ENCODE results near the gene MYO15A.
"Not testable (repeated sequence)": the region's sequence is repeated elsewhere in the genome, so short reads cannot be mapped to it uniquely, and the experiment has no call there.

Gene MYO15A

GRCh38 chr17:18191967-18192366 lies 83.4 kb downstream of the MYO15A start:
- no peak for DNase-seq
- H3K27me3 Mint-ChIP-seq: no peaks in the 10 kb centered on the region
- ATAC-seq: no peak
- H3K4me1 Mint-ChIP-seq: peaks cover 80% of the 10 kb centered on the region
- no peak overlapping the region for H3K4me3 Mint-ChIP-seq
- no peaks in the 10 kb centered on the region for H3K9me3 Mint-ChIP-seq
- H3K27ac Mint-ChIP-seq: peak overlapping the region in 1 of 2 donors; percentile 12

GRCh38 chr17:18194394-18194793 lies 85.8 kb downstream of the MYO15A start:
- Mint-ChIP-seq H3K27ac (peak overlapping the region; percentile 19), H3K4me1 (peaks cover 84% of the 10 kb centered on the region), H3K27me3 (no peaks in the 10 kb centered on the region)

GRCh38 chr17:18194804-18195203 lies 86.2 kb downstream of the MYO15A start:
- ATAC-seq (no peak), DNase-seq (no peak)
- H3K27ac Mint-ChIP-seq: peak overlapping the region in 1 of 2 donors; percentile 19
- H3K9me3 Mint-ChIP-seq: no peaks in the 10 kb centered on the region
- no peak overlapping the region for H3K4me3 Mint-ChIP-seq
- peaks cover 84% of the 10 kb centered on the region for H3K4me1 Mint-ChIP-seq
- H3K27me3 Mint-ChIP-seq: no peaks in the 10 kb centered on the region

More at GRCh38 chr17:18194394-18194793, 85.8 kb downstream of the MYO15A start:
- H3K4me3 Mint-ChIP-seq: no peak overlapping the region
- DNase-seq: no peak
- ATAC-seq: no peak
- no peaks in the 10 kb centered on the region for H3K9me3 Mint-ChIP-seq

GRCh38 chr17:18195246-18195645 lies 86.7 kb downstream of the MYO15A start:
- Mint-ChIP-seq H3K4me3 (no peak overlapping the region), H3K27me3 (no peaks in the 10 kb centered on the region), H3K4me1 (peaks cover 82% of the 10 kb centered on the region), H3K9me3 (no peaks in the 10 kb centered on the region), H3K27ac (peak overlapping the region in 1 of 2 donors; percentile 39)
- ATAC-seq: no peak
- DNase-seq: no peak

- Mint-ChIP-seq H3K27ac (peak overlapping the region in 1 of 2 donors; percentile 46), H3K4me1 (peaks cover 76% of the 10 kb centered on the region), H3K4me3 (no peak overlapping the region), H3K27me3 (no peaks in the 10 kb centered on the region), H3K9me3 (no peaks in the 10 kb centered on the region)
- DNase-seq (no peak), ATAC-seq (no peak)
These were observed 89.1 kb downstream of the MYO15A start for GRCh38 chr17:18197535-18198194.

GRCh38 chr17:18198530-18198929 lies 90.0 kb downstream of the MYO15A start:
- Mint-ChIP-seq H3K27me3 (no peaks in the 10 kb centered on the region), H3K4me1 (peaks cover 75% of the 10 kb centered on the region), H3K4me3 (no peak overlapping the region), H3K9me3 (no peaks in the 10 kb centered on the region), H3K27ac (peak overlapping the region in 1 of 2 donors; percentile 74)
- DNase-seq (no peak), ATAC-seq (no peak)

GRCh38 chr17:18201108-18201507 lies 92.6 kb downstream of the MYO15A start:
- ATAC-seq: no peak
- Mint-ChIP-seq H3K27ac (peak overlapping the region in 1 of 2 donors; percentile 95), H3K27me3 (no peaks in the 10 kb centered on the region), H3K4me3 (no peak overlapping the region), H3K9me3 (no peaks in the 10 kb centered on the region), H3K4me1 (peaks cover 56% of the 10 kb centered on the region)
- DNase-seq: no peak

- H3K4me3 Mint-ChIP-seq: no peak overlapping the region
- ATAC-seq (no peak), DNase-seq (no peak)
- no peaks in the 10 kb centered on the region for H3K27me3 Mint-ChIP-seq
- no peaks in the 10 kb centered on the region for H3K9me3 Mint-ChIP-seq
- H3K4me1 Mint-ChIP-seq: peaks cover 41% of the 10 kb centered on the region
- H3K27ac Mint-ChIP-seq: peak overlapping the region in 1 of 2 donors; percentile 61
These were observed 94.8 kb downstream of the MYO15A start for GRCh38 chr17:18203308-18203707.

GRCh38 chr17:18205861-18206260 lies 97.3 kb downstream of the MYO15A start:
- DNase-seq: no peak
- Mint-ChIP-seq H3K27ac (peak overlapping the region in 1 of 2 donors; percentile 52), H3K9me3 (no peaks in the 10 kb centered on the region), H3K4me1 (peaks cover 19% of the 10 kb centered on the region), H3K27me3 (no peaks in the 10 kb centered on the region), H3K4me3 (no peak overlapping the region)
- no peak for ATAC-seq

GRCh38 chr17:18206962-18207361 lies 98.4 kb downstream of the MYO15A start:
- H3K4me3 Mint-ChIP-seq: no peak overlapping the region
- H3K4me1 Mint-ChIP-seq: peaks cover 10% of the 10 kb centered on the region
- H3K27me3 Mint-ChIP-seq: no peaks in the 10 kb centered on the region
- ATAC-seq (no peak), DNase-seq (no peak)
- H3K9me3 Mint-ChIP-seq: no peaks in the 10 kb centered on the region
- peak overlapping the region in 1 of 2 donors; percentile 77 for H3K27ac Mint-ChIP-seq

- no peak overlapping the region for H3K4me3 Mint-ChIP-seq
- no peak for ATAC-seq
- no peaks in the 10 kb centered on the region for H3K9me3 Mint-ChIP-seq
- no peaks in the 10 kb centered on the region for H3K27me3 Mint-ChIP-seq
- DNase-seq: no peak
- H3K27ac Mint-ChIP-seq: peak overlapping the region in 1 of 2 donors; percentile 42
- H3K4me1 Mint-ChIP-seq: peaks cover 6% of the 10 kb centered on the region
These were observed 99.5 kb downstream of the MYO15A start for GRCh38 chr17:18208092-18208491.

- DNase-seq (no peak), ATAC-seq (no peak)
- Mint-ChIP-seq H3K4me3 (no peak overlapping the region), H3K4me1 (no peaks in the 10 kb centered on the region), H3K27ac (no peak overlapping the region), H3K27me3 (no peaks in the 10 kb centered on the region), H3K9me3 (no peaks in the 10 kb centered on the region)
These were observed 105.2 kb downstream of the MYO15A start for GRCh38 chr17:18213666-18214270.

GRCh38 chr17:18216906-18217305 lies 108.3 kb downstream of the MYO15A start:
- not testable (repeated sequence) for H3K4me3 Mint-ChIP-seq, ATAC-seq, H3K9me3 Mint-ChIP-seq, H3K4me1 Mint-ChIP-seq, DNase-seq, H3K27me3 Mint-ChIP-seq, H3K27ac Mint-ChIP-seq

- H3K4me1 Mint-ChIP-seq: no peaks in the 10 kb centered on the region
- H3K27ac Mint-ChIP-seq: no peak overlapping the region
- H3K4me3 Mint-ChIP-seq: no peak overlapping the region
- H3K27me3 Mint-ChIP-seq: no peaks in the 10 kb centered on the region
- DNase-seq: peak; percentile 74 to 76
- peak; percentile 91 for ATAC-seq
- H3K9me3 Mint-ChIP-seq: no peaks in the 10 kb centered on the region
These were observed 109.0 kb downstream of the MYO15A start for GRCh38 chr17:18217412-18218015.

GRCh38 chr17:18218756-18219415 lies 110.3 kb downstream of the MYO15A start:
- no peaks in the 10 kb centered on the region for H3K9me3 Mint-ChIP-seq
- DNase-seq (no peak), ATAC-seq (peak; percentile 28)
- H3K4me1 Mint-ChIP-seq: no peaks in the 10 kb centered on the region
- H3K4me3 Mint-ChIP-seq: no peak overlapping the region
- no peak overlapping the region for H3K27ac Mint-ChIP-seq
- no peaks in the 10 kb centered on the region for H3K27me3 Mint-ChIP-seq

- Mint-ChIP-seq H3K27me3 (no peaks in the 10 kb centered on the region), H3K4me3 (no peak overlapping the region), H3K9me3 (no peaks in the 10 kb centered on the region), H3K27ac (no peak overlapping the region), H3K4me1 (peaks cover 37% of the 10 kb centered on the region)
- no peak for ATAC-seq
- DNase-seq: no peak
These were observed 115.5 kb downstream of the MYO15A start for GRCh38 chr17:18224053-18224386.
